ENCODE data around the gene CLEC17A.

DNA sequence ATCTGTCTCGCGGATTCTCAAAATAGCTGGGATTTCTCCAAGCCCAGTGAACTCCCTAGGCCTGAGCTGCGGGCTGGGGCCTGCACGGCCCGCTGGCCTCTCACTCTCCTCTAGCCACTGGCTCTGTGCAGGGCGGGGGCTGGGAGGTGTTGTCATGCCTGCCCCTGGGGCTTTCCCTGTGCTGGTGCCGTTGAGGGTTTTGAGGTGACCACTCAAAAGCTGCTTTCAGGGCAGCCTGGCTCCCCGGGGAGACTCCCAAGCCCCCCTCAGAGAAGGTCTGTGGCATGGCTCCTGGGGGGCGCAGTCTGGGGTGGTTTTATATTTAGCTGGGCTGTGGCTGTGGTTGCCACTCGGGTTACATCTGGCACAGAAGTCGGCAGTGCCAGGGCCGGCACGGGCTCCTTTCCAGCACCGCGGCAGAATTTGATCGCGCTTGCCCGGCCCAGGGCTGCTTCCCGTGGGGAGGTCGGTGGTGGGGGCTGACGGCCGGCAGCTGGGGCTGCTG is 21.0 kb upstream of the CLEC17A start:
- TF ChIP-seq, protein P1, sequence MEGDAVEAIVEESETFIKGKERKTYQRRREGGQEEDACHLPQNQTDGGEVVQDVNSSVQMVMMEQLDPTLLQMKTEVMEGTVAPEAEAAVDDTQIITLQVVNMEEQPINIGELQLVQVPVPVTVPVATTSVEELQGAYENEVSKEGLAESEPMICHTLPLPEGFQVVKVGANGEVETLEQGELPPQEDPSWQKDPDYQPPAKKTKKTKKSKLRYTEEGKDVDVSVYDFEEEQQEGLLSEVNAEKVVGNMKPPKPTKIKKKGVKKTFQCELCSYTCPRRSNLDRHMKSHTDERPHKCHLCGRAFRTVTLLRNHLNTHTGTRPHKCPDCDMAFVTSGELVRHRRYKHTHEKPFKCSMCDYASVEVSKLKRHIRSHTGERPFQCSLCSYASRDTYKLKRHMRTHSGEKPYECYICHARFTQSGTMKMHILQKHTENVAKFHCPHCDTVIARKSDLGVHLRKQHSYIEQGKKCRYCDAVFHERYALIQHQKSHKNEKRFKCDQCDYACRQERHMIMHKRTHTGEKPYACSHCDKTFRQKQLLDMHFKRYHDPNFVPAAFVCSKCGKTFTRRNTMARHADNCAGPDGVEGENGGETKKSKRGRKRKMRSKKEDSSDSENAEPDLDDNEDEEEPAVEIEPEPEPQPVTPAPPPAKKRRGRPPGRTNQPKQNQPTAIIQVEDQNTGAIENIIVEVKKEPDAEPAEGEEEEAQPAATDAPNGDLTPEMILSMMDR (IDR thresholded peaks at IDR 0.05): no peak
- no peak for TF ChIP-seq POLR2A (IDR thresholded peaks at IDR 0.05)
